ENCODE results near the gene NXPH1.

NXPH1 gene

GRCh38 chr7:8590225-8590624 lies 156.8 kb downstream of the NXPH1 start:
- H3K4me3 ChIP-seq, result no peak overlapping the region
- no peak overlapping the region for H3K27ac ChIP-seq
- no peak for TF ChIP-seq CTCF (IDR thresholded peaks at IDR 0.05)
- no peak for DNase-seq (ENCODE audit: low spot score)

GRCh38 chr7:8590791-8591190 lies 157.4 kb downstream of the NXPH1 start:
- no peak for DNase-seq (ENCODE audit: low spot score)
- no peak for TF ChIP-seq CTCF (IDR thresholded peaks at IDR 0.05)
- Histone ChIP-seq H3K27ac (no peak overlapping the region), H3K4me3 (no peak overlapping the region)

GRCh38 chr7:8591289-8591688 lies 157.9 kb downstream of the NXPH1 start:
- DNase-seq (ENCODE audit: low spot score), result no peak
- TF ChIP-seq CTCF (IDR thresholded peaks at IDR 0.05), result no peak
- Histone ChIP-seq H3K4me3 (no peak overlapping the region), H3K27ac (no peak overlapping the region)

GRCh38 chr7:8592167-8592566 lies 158.8 kb downstream of the NXPH1 start:
- Histone ChIP-seq H3K27ac (no peak overlapping the region), H3K4me3 (no peak overlapping the region)
- no peak for TF ChIP-seq CTCF (IDR thresholded peaks at IDR 0.05)
- no peak for DNase-seq (ENCODE audit: low spot score)

GRCh38 chr7:8594115-8594514 lies 160.7 kb downstream of the NXPH1 start:
- no peak overlapping the region for H3K4me3 ChIP-seq
- no peak overlapping the region for H3K27ac ChIP-seq
- DNase-seq (ENCODE audit: low spot score), result no peak
- TF ChIP-seq CTCF (IDR thresholded peaks at IDR 0.05), result no peak

GRCh38 chr7:8597565-8597964 lies 164.2 kb downstream of the NXPH1 start:
- no peak for DNase-seq (ENCODE audit: low spot score)
- no peak overlapping the region for H3K4me3 ChIP-seq
- no peak for TF ChIP-seq CTCF (IDR thresholded peaks at IDR 0.05)
- H3K27ac ChIP-seq, result no peak overlapping the region

GRCh38 chr7:8601121-8601520 lies 167.7 kb downstream of the NXPH1 start:
- no peak overlapping the region for H3K4me3 ChIP-seq
- TF ChIP-seq CTCF (IDR thresholded peaks at IDR 0.05), result no peak
- no peak for DNase-seq (ENCODE audit: low spot score)
- no peak overlapping the region for H3K27ac ChIP-seq
